PC-3 (cell line): ENCODE results near the gene FAXC.

Experiments used
- EZH2phosphoT487 ChIP-seq: fragments of 300-600 bp; sonication (generic); IDR thresholded peaks from 2 replicates; pipeline ENCODE4 v1.6.1; 2018; ENCODE audit warnings: mild to moderate bottlenecking, antibody characterized with exemption, low read length, borderline replicate concordance
- TF ChIP-seq, protein P1 (sequence below): fragments of 300-600 bp; sonication (generic); conservative IDR thresholded peaks from 2 replicates; pipeline ENCODE4 v1.5.1; 2017; ENCODE audit warnings: antibody characterized with exemption, low read depth, mild to moderate bottlenecking, low read length

- TF ChIP-seq, protein P1, sequence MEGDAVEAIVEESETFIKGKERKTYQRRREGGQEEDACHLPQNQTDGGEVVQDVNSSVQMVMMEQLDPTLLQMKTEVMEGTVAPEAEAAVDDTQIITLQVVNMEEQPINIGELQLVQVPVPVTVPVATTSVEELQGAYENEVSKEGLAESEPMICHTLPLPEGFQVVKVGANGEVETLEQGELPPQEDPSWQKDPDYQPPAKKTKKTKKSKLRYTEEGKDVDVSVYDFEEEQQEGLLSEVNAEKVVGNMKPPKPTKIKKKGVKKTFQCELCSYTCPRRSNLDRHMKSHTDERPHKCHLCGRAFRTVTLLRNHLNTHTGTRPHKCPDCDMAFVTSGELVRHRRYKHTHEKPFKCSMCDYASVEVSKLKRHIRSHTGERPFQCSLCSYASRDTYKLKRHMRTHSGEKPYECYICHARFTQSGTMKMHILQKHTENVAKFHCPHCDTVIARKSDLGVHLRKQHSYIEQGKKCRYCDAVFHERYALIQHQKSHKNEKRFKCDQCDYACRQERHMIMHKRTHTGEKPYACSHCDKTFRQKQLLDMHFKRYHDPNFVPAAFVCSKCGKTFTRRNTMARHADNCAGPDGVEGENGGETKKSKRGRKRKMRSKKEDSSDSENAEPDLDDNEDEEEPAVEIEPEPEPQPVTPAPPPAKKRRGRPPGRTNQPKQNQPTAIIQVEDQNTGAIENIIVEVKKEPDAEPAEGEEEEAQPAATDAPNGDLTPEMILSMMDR, result no peak
- no peak for TF ChIP-seq EZH2phosphoT487
Measured at GRCh38 chr6:99254616-99255550, 94.6 kb downstream of the FAXC start.
